Neural progenitor cell (in vitro differentiated cells): ENCODE measurements around the gene NKX2-1. TPM values are rescaled to one million over a fixed set of nuclear protein-coding genes. Genes with fewer than 3 reads are reported as not detected.
"Not testable (repeated sequence)": the region's sequence is repeated elsewhere in the genome, so short reads cannot be mapped to it uniquely, and the experiment has no call there.

Experiments used
- DNase-seq: peaks from one replicate; pipeline ENCODE4 v3.0.0-alpha.2; 2016; ENCODE audit warnings: low spot score
- H2AFZ ChIP-seq: fragments of 200-600 bp; sonication (generic); replicated peaks from 2 replicates; pipeline ENCODE4 v1.6.1; 2016; ENCODE audit warnings: antibody characterized with exemption
- H3F3A ChIP-seq: fragments of 200-600 bp; sonication (generic); 2 replicates; pipeline ENCODE4 v1.6.1; 2016; ENCODE audit warnings: antibody characterized with exemption, low read depth
- H3K27ac ChIP-seq: fragments of 200-600 bp; sonication (generic); 2 replicates; pipeline ENCODE4 v1.5.1; 2016; ENCODE audit warnings: mild to moderate bottlenecking
- H3K27me3 ChIP-seq: fragments of 200-600 bp; sonication (generic); 2 replicates; pipeline ENCODE4 v1.6.1; 2016; ENCODE audit warnings: mild to moderate bottlenecking, moderate library complexity
- H3K36me3 ChIP-seq: fragments of 200-600 bp; sonication (generic); 2 replicates; pipeline ENCODE4 v1.5.1; 2016
- H3K4me1 ChIP-seq: fragments of 200-600 bp; sonication (generic); 2 replicates; pipeline ENCODE4 v1.6.1; 2016; ENCODE audit warnings: mixed run types
- H3K4me2 ChIP-seq: fragments of 200-600 bp; sonication (generic); 2 replicates; pipeline ENCODE4 v1.6.1; 2016
- H3K4me3 ChIP-seq: fragments of 200-600 bp; sonication (generic); 2 replicates; pipeline ENCODE4 v1.5.1; 2016
- H3K79me2 ChIP-seq: fragments of 200-600 bp; sonication (generic); 2 replicates; pipeline ENCODE4 v1.6.1; 2016; ENCODE audit warnings: low read depth
- H3K9ac ChIP-seq: fragments of 200-600 bp; sonication (generic); 2 replicates; pipeline ENCODE4 v1.6.1; 2016
- H3K9me3 ChIP-seq: fragments of 200-600 bp; sonication (generic); 2 replicates; pipeline ENCODE4 v1.5.1; 2016; ENCODE audit warnings: low read depth
- H4K20me1 ChIP-seq: fragments of 200-600 bp; sonication (generic); 2 replicates; pipeline ENCODE4 v1.6.1; 2016; ENCODE audit warnings: low read depth
- H3K27ac Mint-ChIP-seq: 3 replicates; pipeline ENCODE4 v1.8.0; 2021; ENCODE audit warnings: mixed read lengths
- H3K27me3 Mint-ChIP-seq: 2 replicates; pipeline ENCODE4 v1.8.0; 2022; ENCODE audit warnings: low read depth, mild to moderate bottlenecking, inconsistent platforms, moderate library complexity, mixed read lengths; ENCODE audit not compliant: insufficient read depth
- H3K36me3 Mint-ChIP-seq: 3 replicates; pipeline ENCODE4 v1.8.0; 2021; ENCODE audit warnings: mixed read lengths
- H3K4me1 Mint-ChIP-seq: 3 replicates; pipeline ENCODE4 v1.8.0; 2021; ENCODE audit warnings: mixed read lengths
- H3K4me3 Mint-ChIP-seq: 3 replicates; pipeline ENCODE4 v1.8.0; 2021; ENCODE audit warnings: mild to moderate bottlenecking, moderate library complexity, mixed read lengths
- H3K9me3 Mint-ChIP-seq: 3 replicates; pipeline ENCODE4 v1.8.0; 2020; ENCODE audit warnings: mixed read lengths
- CTCF ChIP-seq: fragments of 200-600 bp; sonication (generic); IDR thresholded peaks from 2 replicates; pipeline ENCODE4 v1.5.1; 2017; ENCODE audit warnings: antibody characterized with exemption, mild to moderate bottlenecking
- EZH2 ChIP-seq: fragments of 200-600 bp; sonication (generic); IDR thresholded peaks from 2 replicates; pipeline ENCODE4 v1.6.1; 2017; ENCODE audit warnings: antibody characterized with exemption, mild to moderate bottlenecking, moderate library complexity
- EZH2phosphoT487 ChIP-seq: fragments of 200-600 bp; sonication (generic); IDR thresholded peaks from 2 replicates; pipeline ENCODE4 v1.6.1; 2017; ENCODE audit warnings: antibody characterized with exemption
- total RNA-seq: library from RNA; depleted of rRNA; stranded (reverse); fragments of >200 nt; gene quantifications from 2 replicates; pipeline ENCODE4 v1.2.3, GENCODE V29; 2015; ENCODE audit warnings: low replicate concordance

Gene NKX2-1
- total RNA-seq, 1 donor from 2014 or later, result not detected

- Mint-ChIP-seq H3K4me3 (no peak overlapping the region), H3K9me3 (no peaks in the 10 kb centered on the region), H3K4me1 (no peaks in the 10 kb centered on the region), H3K36me3 (no peaks in the 10 kb centered on the region), H3K27ac (no peak overlapping the region), H3K27me3 (peaks cover 14% of the 10 kb centered on the region)
- Histone ChIP-seq H4K20me1 (no peaks in the 10 kb centered on the region), H3K4me3 (no peak overlapping the region), H3K4me2 (no peak overlapping the region), H3K9ac (no peak overlapping the region), H2AFZ (no peak overlapping the region), H3K4me1 (no peaks in the 10 kb centered on the region), H3K27me3 (peaks cover 58% of the 10 kb centered on the region), H3K9me3 (no peaks in the 10 kb centered on the region), H3F3A (no peaks in the 10 kb centered on the region), H3K36me3 (no peaks in the 10 kb centered on the region), H3K27ac (no peak overlapping the region), H3K79me2 (no peaks in the 10 kb centered on the region)
- TF ChIP-seq CTCF (peak; percentile 66), EZH2phosphoT487 (no peak), EZH2 (no peak)
- peak; percentile 66 for DNase-seq
Measured at GRCh38 chr14:36553656-36554260, 33.7 kb upstream of the NKX2-1 start.

- H3K9ac ChIP-seq, result no peak overlapping the region
- no peak for DNase-seq
- Mint-ChIP-seq H3K27me3 (peaks cover 7% of the 10 kb centered on the region), H3K4me3 (no peak overlapping the region), H3K27ac (no peak overlapping the region), H3K9me3 (no peaks in the 10 kb centered on the region), H3K36me3 (no peaks in the 10 kb centered on the region), H3K4me1 (no peaks in the 10 kb centered on the region)
- H3K9me3 ChIP-seq, result no peaks in the 10 kb centered on the region
- H3K79me2 ChIP-seq, result no peaks in the 10 kb centered on the region
- no peak overlapping the region for H2AFZ ChIP-seq
- no peaks in the 10 kb centered on the region for H4K20me1 ChIP-seq
- H3K4me3 ChIP-seq, result no peak overlapping the region
- H3K27ac ChIP-seq, result no peak overlapping the region
- peaks cover 67% of the 10 kb centered on the region for H3K27me3 ChIP-seq
- H3K36me3 ChIP-seq, result no peaks in the 10 kb centered on the region
- no peaks in the 10 kb centered on the region for H3F3A ChIP-seq
- H3K4me2 ChIP-seq, result no peak overlapping the region
- no peaks in the 10 kb centered on the region for H3K4me1 ChIP-seq
- TF ChIP-seq CTCF (no peak), EZH2 (no peak), EZH2phosphoT487 (no peak)
Measured at GRCh38 chr14:36550899-36551298, 30.9 kb upstream of the NKX2-1 start.

- H3K4me3 ChIP-seq, H3K27me3 Mint-ChIP-seq, H3F3A ChIP-seq, H3K9me3 ChIP-seq, H2AFZ ChIP-seq, H3K27ac Mint-ChIP-seq, H3K9me3 Mint-ChIP-seq, H3K36me3 Mint-ChIP-seq, H3K4me2 ChIP-seq, H3K9ac ChIP-seq, H3K4me1 Mint-ChIP-seq, H3K4me1 ChIP-seq, H3K79me2 ChIP-seq, DNase-seq, H3K36me3 ChIP-seq, H4K20me1 ChIP-seq, H3K4me3 Mint-ChIP-seq, H3K27ac ChIP-seq: not testable (repeated sequence)
- H3K27me3 ChIP-seq, result peaks cover 80% of the 10 kb centered on the region
Measured at GRCh38 chr14:36544280-36544679, 24.2 kb upstream of the NKX2-1 start.

- TF ChIP-seq CTCF (no peak), EZH2phosphoT487 (no peak), EZH2 (no peak)
- H3K36me3 Mint-ChIP-seq, result no peaks in the 10 kb centered on the region
- no peak overlapping the region for H3K27ac ChIP-seq
- H3K9me3 Mint-ChIP-seq, result peaks cover 13% of the 10 kb centered on the region
- H3K9ac ChIP-seq, result no peak overlapping the region
- peaks cover 13% of the 10 kb centered on the region for H3K27me3 Mint-ChIP-seq
- no peaks in the 10 kb centered on the region for H4K20me1 ChIP-seq
- DNase-seq, result no peak
- no peaks in the 10 kb centered on the region for H3K4me1 ChIP-seq
- no peaks in the 10 kb centered on the region for H3K36me3 ChIP-seq
- peaks cover 100% of the 10 kb centered on the region for H3K27me3 ChIP-seq
- no peak overlapping the region for H3K4me3 Mint-ChIP-seq
- H3K4me2 ChIP-seq, result no peak overlapping the region
- H3K79me2 ChIP-seq, result no peaks in the 10 kb centered on the region
- no peaks in the 10 kb centered on the region for H3F3A ChIP-seq
- no peak overlapping the region for H3K27ac Mint-ChIP-seq
- H3K4me1 Mint-ChIP-seq, result no peaks in the 10 kb centered on the region
- H3K9me3 ChIP-seq, result no peaks in the 10 kb centered on the region
- H3K4me3 ChIP-seq, result no peak overlapping the region
- H2AFZ ChIP-seq, result no peak overlapping the region
Measured at GRCh38 chr14:36538051-36538450, 18.0 kb upstream of the NKX2-1 start.
